ENCODE results near the gene LDHAL6B.

The LDHAL6B gene

DNA sequence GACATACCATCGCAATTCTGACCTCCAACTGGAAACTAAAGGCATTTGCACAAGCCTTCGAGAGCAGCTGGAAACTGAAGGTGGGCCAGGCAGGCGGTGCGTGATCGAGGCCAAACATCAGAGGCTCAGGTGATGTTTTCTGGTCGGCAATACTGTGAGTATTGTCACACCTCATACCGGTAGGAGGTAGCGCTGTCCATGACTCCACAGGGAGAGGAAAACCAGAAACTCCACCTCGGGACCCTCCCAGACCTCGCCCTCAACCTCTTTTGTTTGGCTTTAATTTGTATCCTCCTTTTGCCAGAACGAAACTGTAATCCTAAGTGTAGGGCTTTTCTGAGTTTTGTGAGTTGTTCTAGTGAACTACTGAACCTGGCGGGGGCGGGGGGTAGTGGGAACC lies 43.6 kb downstream of the LDHAL6B start:
- Histone ChIP-seq H2BK5ac (ENCODE audit: low read depth, low read length, poor library complexity) (no peak overlapping the region), H3K18ac (ENCODE audit: low read length) (no peak overlapping the region), H3K4ac (ENCODE audit: low read depth, low read length) (no peak overlapping the region), H3K36me3 (ENCODE audit: control insufficient read depth in 1 of 2, insufficient read depth in 2 of 2, low read length in 2 of 2) (no peaks in the 10 kb centered on the region), H4K8ac (ENCODE audit: low read depth, low read length) (no peak overlapping the region), H3K4me1 (ENCODE audit: control insufficient read depth in 1 of 2, insufficient read depth in 2 of 2, low read length in 2 of 2) (no peaks in the 10 kb centered on the region), H2AFZ (ENCODE audit: insufficient read depth, low read length, poor library complexity) (no peak overlapping the region), H3K4me2 (ENCODE audit: low read length) (no peak overlapping the region), H3K79me1 (ENCODE audit: low read length) (no peaks in the 10 kb centered on the region), H3K4me3 (ENCODE audit: low read depth, low read length) (no peak overlapping the region), H2AK5ac (ENCODE audit: low read length) (no peak overlapping the region), H3K27me3 (ENCODE audit: insufficient read depth, low read length) (no peaks in the 10 kb centered on the region), H3K79me2 (ENCODE audit: control insufficient read depth, insufficient read depth, low read length, poor library complexity) (no peaks in the 10 kb centered on the region), H3K14ac (ENCODE audit: low read length) (no peak overlapping the region), H2BK12ac (ENCODE audit: low read length) (no peak overlapping the region), H3K9me3 (ENCODE audit: insufficient read depth, low read depth, low read length) (no peaks in the 10 kb centered on the region), H3K27ac (ENCODE audit: low read depth, low read length) (no peak overlapping the region), H4K12ac (ENCODE audit: low read depth, low read length) (no peak overlapping the region), H3K9ac (ENCODE audit: low read length) (no peak overlapping the region), H4K91ac (ENCODE audit: low read depth, low read length) (no peak overlapping the region), H2BK120ac (ENCODE audit: insufficient read depth, low read length, poor library complexity) (no peak overlapping the region), H3K23ac (ENCODE audit: low read length) (no peak overlapping the region)
- WGBS (ENCODE audit: extremely low coverage, insufficient coverage, insufficient read length), result no CpG with 5 or more reads among the region's 13 CpGs
- no peak for DNase-seq

DNA sequence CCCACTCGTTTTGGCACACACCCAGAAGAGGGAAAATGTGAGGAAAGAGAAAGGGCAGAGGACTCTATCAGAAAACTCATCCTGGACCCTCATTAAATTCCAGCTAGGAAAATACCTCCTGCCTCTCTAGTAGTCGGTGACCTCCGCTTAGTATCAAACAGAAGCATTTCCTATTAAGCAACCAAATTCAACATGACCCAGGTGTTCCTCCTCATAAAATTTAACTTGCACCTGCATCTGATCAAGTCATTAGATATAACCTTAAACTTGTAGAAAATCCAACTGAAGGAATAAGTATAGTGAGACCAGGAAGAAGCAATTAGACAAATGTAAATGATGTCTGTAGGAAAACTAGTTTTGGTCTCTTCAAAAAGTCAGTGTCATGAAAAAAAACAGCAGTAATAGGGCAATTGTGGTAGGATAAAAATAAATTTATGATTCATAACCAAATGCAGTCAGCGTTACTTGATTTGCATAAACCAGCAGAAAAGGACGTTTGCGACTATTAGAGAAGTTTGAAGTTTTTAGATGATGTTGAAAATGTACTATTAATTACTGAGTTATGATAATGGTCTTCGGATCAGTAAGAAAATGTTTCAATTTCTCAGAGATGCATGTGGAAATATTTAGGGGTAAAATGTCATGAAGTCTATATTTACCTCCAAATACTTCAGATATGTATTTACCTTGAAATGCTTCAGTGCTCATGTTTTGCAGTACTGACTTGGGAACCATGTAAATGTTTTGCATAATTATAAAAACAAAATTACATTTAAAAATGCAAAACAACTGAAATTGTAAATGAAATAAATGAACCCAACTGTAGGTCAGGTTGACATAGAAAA lies 44.6 kb downstream of the LDHAL6B start:
- Histone ChIP-seq H3K9ac (ENCODE audit: low read length) (no peak overlapping the region), H3K4me3 (ENCODE audit: low read depth, low read length) (no peak overlapping the region), H3K23ac (ENCODE audit: low read length) (no peak overlapping the region), H2AFZ (ENCODE audit: insufficient read depth, low read length, poor library complexity) (no peak overlapping the region), H2BK12ac (ENCODE audit: low read length) (no peak overlapping the region), H3K9me3 (ENCODE audit: insufficient read depth, low read depth, low read length) (no peaks in the 10 kb centered on the region), H3K18ac (ENCODE audit: low read length) (no peak overlapping the region), H3K79me1 (ENCODE audit: low read length) (no peaks in the 10 kb centered on the region), H3K27me3 (ENCODE audit: insufficient read depth, low read length) (no peaks in the 10 kb centered on the region), H3K4me1 (ENCODE audit: control insufficient read depth in 1 of 2, insufficient read depth in 2 of 2, low read length in 2 of 2) (no peaks in the 10 kb centered on the region), H2BK5ac (ENCODE audit: low read depth, low read length, poor library complexity) (no peak overlapping the region), H4K12ac (ENCODE audit: low read depth, low read length) (no peak overlapping the region), H4K8ac (ENCODE audit: low read depth, low read length) (no peak overlapping the region), H3K4me2 (ENCODE audit: low read length) (no peak overlapping the region), H2BK120ac (ENCODE audit: insufficient read depth, low read length, poor library complexity) (no peak overlapping the region), H2AK5ac (ENCODE audit: low read length) (no peak overlapping the region), H3K4ac (ENCODE audit: low read depth, low read length) (no peak overlapping the region), H3K36me3 (ENCODE audit: control insufficient read depth in 1 of 2, insufficient read depth in 2 of 2, low read length in 2 of 2) (no peaks in the 10 kb centered on the region), H3K79me2 (ENCODE audit: control insufficient read depth, insufficient read depth, low read length, poor library complexity) (no peaks in the 10 kb centered on the region), H3K27ac (ENCODE audit: low read depth, low read length) (no peak overlapping the region), H4K91ac (ENCODE audit: low read depth, low read length) (no peak overlapping the region), H3K14ac (ENCODE audit: low read length) (no peak overlapping the region)
- no CpG with 5 or more reads among the region's 7 CpGs for WGBS (ENCODE audit: extremely low coverage, insufficient coverage, insufficient read length)
- DNase-seq, result no peak

DNA sequence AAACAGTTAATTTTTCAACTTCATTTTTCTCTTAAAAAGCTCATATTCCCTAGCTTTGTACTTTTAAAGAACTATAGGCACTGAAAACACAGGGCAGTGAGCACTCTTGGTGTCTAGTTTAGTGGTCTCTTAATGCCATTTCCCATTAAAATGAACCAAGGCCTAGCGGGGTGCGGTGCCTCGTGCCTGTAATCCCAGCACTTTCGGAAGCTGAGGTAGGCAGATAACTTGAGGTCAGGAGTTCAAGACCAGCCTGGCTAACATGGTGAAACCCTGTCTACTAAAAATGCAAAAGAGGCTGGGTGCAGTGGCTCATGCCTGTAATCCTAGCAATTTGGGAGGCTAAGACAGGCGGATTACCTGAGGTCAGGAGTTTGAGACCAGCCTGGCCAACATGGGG lies 45.5 kb downstream of the LDHAL6B start:
- Histone ChIP-seq H3K14ac (ENCODE audit: low read length) (no peak overlapping the region), H2AK5ac (ENCODE audit: low read length) (no peak overlapping the region), H4K12ac (ENCODE audit: low read depth, low read length) (no peak overlapping the region), H3K18ac (ENCODE audit: low read length) (no peak overlapping the region), H3K4me3 (ENCODE audit: low read depth, low read length) (no peak overlapping the region), H3K27ac (ENCODE audit: low read depth, low read length) (no peak overlapping the region), H3K79me1 (ENCODE audit: low read length) (no peaks in the 10 kb centered on the region), H3K36me3 (ENCODE audit: control insufficient read depth in 1 of 2, insufficient read depth in 2 of 2, low read length in 2 of 2) (no peaks in the 10 kb centered on the region), H3K4ac (ENCODE audit: low read depth, low read length) (no peak overlapping the region), H4K8ac (ENCODE audit: low read depth, low read length) (no peak overlapping the region), H3K9ac (ENCODE audit: low read length) (no peak overlapping the region), H2AFZ (ENCODE audit: insufficient read depth, low read length, poor library complexity) (no peak overlapping the region), H3K4me2 (ENCODE audit: low read length) (no peak overlapping the region), H4K91ac (ENCODE audit: low read depth, low read length) (no peak overlapping the region), H2BK12ac (ENCODE audit: low read length) (no peak overlapping the region), H3K79me2 (ENCODE audit: control insufficient read depth, insufficient read depth, low read length, poor library complexity) (no peaks in the 10 kb centered on the region), H2BK5ac (ENCODE audit: low read depth, low read length, poor library complexity) (no peak overlapping the region), H3K27me3 (ENCODE audit: insufficient read depth, low read length) (no peaks in the 10 kb centered on the region), H3K4me1 (ENCODE audit: control insufficient read depth in 1 of 2, insufficient read depth in 2 of 2, low read length in 2 of 2) (no peaks in the 10 kb centered on the region), H3K9me3 (ENCODE audit: insufficient read depth, low read depth, low read length) (no peaks in the 10 kb centered on the region), H2BK120ac (ENCODE audit: insufficient read depth, low read length, poor library complexity) (no peak overlapping the region), H3K23ac (ENCODE audit: low read length) (no peak overlapping the region)
- WGBS (ENCODE audit: extremely low coverage, insufficient coverage, insufficient read length), result no CpG with 5 or more reads among the region's 5 CpGs
- no peak for DNase-seq

- H4K12ac ChIP-seq (ENCODE audit: low read depth, low read length), result no peak overlapping the region
- H3K27ac ChIP-seq (ENCODE audit: low read depth, low read length), result no peak overlapping the region
- no peak overlapping the region for H2BK5ac ChIP-seq (ENCODE audit: low read depth, low read length, poor library complexity)
- H2AK5ac ChIP-seq (ENCODE audit: low read length), result no peak overlapping the region
- H3K79me1 ChIP-seq (ENCODE audit: low read length), result peaks cover 1% of the 10 kb centered on the region
- H3K23ac ChIP-seq (ENCODE audit: low read length), result no peak overlapping the region
- DNase-seq, result peak; percentile 86 to 98
- H3K4me3 ChIP-seq (ENCODE audit: low read depth, low read length), result no peak overlapping the region
- no peak overlapping the region for H4K8ac ChIP-seq (ENCODE audit: low read depth, low read length)
- H3K4ac ChIP-seq (ENCODE audit: low read depth, low read length), result no peak overlapping the region
- H3K14ac ChIP-seq (ENCODE audit: low read length), result no peak overlapping the region
- H3K36me3 ChIP-seq (ENCODE audit: control insufficient read depth in 1 of 2, insufficient read depth in 2 of 2, low read length in 2 of 2), result no peaks in the 10 kb centered on the region
- no peak overlapping the region for H2BK12ac ChIP-seq (ENCODE audit: low read length)
- H2AFZ ChIP-seq (ENCODE audit: insufficient read depth, low read length, poor library complexity), result no peak overlapping the region
- H4K91ac ChIP-seq (ENCODE audit: low read depth, low read length), result no peak overlapping the region
- H3K4me2 ChIP-seq (ENCODE audit: low read length), result no peak overlapping the region
- whole genome bisulfite sequencing (ENCODE audit: extremely low coverage, insufficient coverage, insufficient read length), result no CpG with 5 or more reads among the region's 7 CpGs
- H2BK120ac ChIP-seq (ENCODE audit: insufficient read depth, low read length, poor library complexity), result no peak overlapping the region
- H3K18ac ChIP-seq (ENCODE audit: low read length), result no peak overlapping the region
- no peaks in the 10 kb centered on the region for H3K79me2 ChIP-seq (ENCODE audit: control insufficient read depth, insufficient read depth, low read length, poor library complexity)
- no peaks in the 10 kb centered on the region for H3K27me3 ChIP-seq (ENCODE audit: insufficient read depth, low read length)
- H3K4me1 ChIP-seq (ENCODE audit: control insufficient read depth in 1 of 2, insufficient read depth in 2 of 2, low read length in 2 of 2), result no peaks in the 10 kb centered on the region
- no peak overlapping the region for H3K9ac ChIP-seq (ENCODE audit: low read length)
- H3K9me3 ChIP-seq (ENCODE audit: insufficient read depth, low read depth, low read length), result no peaks in the 10 kb centered on the region
These were observed 49.2 kb downstream of the LDHAL6B start for GRCh38 chr15:59255680-59256336.
